ENCODE measurements around the gene TBC1D10B.
"Not testable (repeated sequence)": the region's sequence is repeated elsewhere in the genome, so short reads cannot be mapped to it uniquely, and the experiment has no call there.

The TBC1D10B gene

DNA sequence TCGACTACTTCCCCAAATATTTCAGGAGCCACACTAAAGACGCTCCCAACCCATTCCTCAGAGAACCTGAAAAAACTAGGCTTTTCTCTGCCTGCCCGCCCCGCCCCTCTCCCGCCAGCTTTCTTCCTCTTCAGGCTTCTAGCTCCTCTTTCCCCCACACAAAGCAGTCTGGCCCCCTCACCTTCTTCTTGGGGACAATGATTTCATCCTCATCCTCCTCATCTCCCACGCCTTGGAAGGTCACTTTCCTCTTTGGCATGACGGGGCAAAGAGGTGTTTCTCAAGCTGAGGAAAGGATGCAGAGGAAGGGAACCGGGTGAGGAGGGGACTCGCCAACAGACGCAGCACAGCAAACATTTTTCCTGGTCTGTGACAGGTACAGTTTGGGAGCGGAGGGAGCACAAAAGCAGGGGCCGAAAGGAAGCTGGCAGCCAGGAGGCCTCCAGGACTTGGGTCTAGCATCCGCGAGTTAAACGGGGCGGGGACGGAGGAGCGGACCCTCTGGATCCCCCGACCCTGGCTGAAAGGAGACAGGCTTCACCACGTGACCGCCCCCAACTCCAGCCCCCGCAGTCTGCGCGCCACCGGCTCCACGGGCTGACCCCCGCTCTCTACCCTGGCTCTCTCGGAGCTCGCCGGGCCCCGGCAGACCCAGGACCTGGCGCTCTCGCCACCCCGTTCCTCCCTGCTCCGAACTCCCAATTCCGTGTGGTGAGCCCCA is 15.7 kb downstream of the TBC1D10B start:
- DNase-seq = no peak

- DNase-seq = no peak
Measured at GRCh38 chr16:30353438-30354129, 16.7 kb downstream of the TBC1D10B start.

DNA sequence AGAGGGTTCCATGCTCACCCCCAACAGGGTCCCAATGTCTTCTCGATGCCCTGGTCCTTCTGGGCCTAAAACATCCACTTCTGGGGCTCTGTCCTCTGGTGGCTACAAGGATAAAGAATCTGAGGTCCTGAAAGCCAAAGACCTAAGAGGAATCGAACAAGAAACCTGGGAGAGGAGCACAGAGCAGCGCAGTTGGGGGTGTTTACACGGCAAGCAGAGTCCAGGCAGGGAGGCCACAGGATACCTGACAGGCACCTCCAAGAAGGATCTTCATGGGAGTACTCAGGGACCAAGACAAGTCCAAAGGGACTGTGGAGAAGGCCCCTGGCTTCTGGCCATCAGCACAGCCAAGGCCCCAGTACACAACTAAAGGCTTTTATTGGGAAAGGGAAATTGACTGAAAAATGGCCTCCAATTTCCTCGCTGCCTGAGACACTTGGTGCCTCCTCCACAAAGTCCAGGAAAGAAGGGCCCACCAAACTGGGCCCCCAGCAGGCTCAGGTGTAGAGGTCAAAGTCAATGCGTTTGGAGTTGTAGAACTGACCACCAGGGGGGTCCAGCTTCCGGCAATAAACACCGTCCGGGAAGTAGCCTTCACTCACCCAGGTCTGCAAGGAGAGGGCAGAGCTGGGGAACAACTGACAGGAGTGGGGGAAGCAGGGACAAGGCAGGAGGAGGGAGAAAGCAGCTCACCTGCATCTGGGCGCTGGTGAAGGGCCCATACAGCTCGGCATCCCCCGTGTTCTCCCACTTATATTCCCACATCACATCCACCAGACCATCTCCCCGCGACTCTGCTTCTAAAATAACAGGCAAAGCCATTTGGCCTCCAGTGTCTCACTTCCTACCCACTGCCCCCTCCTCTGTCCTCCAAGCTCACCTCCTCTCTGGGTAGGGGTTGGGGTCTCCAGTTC is 17.5 kb downstream of the TBC1D10B start:
- DNase-seq = no peak

GRCh38 chr16:30351586-30352419 is 18.5 kb downstream of the TBC1D10B start:
- no peak for DNase-seq

GRCh38 chr16:30351001-30351441 is 19.3 kb downstream of the TBC1D10B start:
- DNase-seq = no peak

DNA sequence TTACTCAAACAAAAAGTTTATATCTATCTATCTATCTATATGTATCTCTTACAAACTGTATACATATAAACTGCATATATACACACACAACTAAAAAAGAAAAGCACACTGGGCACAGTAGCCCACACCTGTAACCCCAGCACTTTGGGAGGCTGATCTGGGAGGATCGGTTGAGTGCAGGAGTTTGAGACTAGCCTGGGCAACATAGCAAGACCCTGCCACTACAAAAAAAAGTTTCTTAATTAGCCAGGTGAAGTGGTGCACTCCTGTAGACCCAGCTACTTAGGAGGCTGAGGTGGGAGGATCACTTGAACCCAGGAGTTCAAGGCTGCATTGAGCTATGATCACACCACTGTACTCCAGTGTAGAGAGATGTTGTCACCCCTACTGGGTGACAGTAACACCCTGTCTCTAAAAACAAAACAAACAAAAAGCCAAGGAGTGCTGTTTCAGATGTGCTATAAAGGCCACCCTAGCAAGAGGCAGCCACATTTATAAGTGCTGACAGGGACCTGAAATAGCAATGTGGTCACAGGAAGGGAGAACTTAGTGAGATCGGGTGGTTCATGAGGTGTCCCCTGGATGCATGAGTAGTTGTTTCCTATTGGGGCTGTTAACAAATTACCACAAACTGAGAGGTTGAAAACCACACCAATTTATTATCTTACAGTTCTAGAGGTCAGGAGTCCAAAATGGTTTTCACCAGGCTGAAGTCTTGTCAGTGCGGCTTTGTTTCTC is 20.0 kb downstream of the TBC1D10B start:
- DNase-seq = peak; percentile 63

DNA sequence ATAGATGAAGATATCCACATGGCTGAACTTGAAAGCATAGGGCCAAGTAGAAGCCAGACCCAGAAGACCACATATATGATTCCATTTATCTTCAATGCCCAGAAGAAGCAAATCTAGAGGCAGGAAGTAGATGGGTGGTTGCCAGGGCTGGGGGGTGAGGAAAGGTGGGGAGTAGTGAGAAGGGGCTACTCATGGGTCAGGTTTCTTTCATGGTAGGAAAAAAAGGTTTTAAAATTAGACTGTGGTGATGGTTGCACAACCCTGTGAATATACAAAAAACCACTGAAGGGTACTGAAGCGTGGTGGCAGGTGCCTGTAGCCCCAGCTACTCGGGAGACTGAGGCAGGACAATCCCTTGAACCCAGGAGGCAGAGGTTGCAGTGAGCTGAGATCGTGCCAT is 20.6 kb downstream of the TBC1D10B start:
- DNase-seq = peak; percentile 54

- no peak for DNase-seq
Measured at GRCh38 chr16:30348929-30349328, 21.4 kb downstream of the TBC1D10B start.

DNA sequence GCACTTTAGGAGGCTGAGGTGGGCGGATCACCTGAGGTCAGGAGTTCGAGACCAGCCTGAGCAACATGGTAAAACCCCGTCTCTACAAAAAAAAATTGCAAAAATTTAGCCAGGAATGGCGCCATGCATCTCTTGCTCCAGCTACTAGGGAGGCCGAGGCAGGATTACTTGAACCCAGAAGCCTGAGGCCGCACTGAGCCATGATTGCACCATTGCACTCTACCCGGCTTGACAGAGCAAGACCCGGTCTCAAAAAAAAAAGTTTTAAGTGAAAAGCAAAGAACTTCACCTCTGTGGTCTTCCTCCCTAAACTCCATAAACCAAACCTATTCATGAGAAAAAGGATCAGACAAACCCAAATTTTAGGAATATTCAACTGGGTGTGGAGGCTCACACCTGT is 22.2 kb downstream of the TBC1D10B start:
- DNase-seq = no peak

DNA sequence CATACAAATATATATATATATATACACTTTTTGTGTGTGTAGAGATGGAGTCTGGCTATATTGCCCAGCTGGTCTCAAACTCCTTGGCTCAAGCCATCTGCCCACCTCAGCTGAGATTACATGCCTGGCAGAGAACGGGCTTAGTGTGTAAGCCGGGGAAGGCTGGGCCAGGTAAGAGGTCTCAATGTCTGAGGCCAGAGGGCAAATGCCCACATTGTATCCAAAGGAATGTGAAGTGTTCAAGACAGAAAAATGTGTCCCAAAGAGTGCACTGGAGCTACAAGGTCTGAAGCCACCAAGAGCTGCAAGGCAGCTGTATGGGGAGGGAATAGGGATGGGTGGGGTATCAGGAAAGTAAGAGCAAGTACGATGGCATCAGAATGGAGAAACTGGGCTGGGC is 24.0 kb downstream of the TBC1D10B start:
- DNase-seq = no peak

- not testable (repeated sequence) for DNase-seq
Measured at GRCh38 chr16:30343491-30343820, 26.8 kb downstream of the TBC1D10B start.

DNA sequence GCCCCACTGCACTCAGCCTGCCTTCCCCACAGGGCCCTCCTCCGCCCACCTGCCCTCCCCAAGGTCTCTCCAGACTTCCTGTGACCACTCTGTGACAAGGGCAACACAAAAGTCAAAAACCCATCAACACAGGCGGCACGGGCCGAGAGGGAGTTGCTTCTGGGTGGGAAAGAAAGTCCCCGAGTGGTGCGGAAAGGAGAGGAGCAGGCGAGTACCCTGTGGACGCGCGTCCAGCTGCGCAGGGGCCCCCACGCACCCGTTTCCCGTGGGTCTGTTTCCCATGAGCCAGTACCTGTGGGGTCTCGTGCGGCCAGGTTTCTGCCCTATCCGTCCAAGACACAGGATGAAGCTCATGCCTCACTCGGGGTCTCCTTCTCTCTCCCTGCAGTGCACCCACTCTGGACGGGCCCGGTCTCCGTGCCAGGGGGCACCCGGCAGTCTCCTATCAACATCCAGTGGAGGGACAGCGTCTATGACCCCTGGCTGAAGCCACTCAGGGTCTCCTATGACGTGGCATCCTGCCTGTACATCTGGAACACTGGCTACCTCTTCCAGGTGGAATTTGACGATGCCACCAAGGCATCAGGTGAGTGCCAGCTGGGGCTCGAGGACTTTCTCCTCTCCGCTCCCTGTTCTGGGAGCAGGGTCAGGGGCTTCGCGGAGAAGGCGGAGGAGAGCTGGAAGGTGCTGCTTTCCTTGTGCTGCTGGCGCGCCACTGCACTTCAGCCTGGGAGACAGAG is 27.4 kb downstream of the TBC1D10B start:
- no peak for DNase-seq

- DNase-seq = not testable (repeated sequence)
Measured at GRCh38 chr16:30341971-30342370, 28.3 kb downstream of the TBC1D10B start.

DNA sequence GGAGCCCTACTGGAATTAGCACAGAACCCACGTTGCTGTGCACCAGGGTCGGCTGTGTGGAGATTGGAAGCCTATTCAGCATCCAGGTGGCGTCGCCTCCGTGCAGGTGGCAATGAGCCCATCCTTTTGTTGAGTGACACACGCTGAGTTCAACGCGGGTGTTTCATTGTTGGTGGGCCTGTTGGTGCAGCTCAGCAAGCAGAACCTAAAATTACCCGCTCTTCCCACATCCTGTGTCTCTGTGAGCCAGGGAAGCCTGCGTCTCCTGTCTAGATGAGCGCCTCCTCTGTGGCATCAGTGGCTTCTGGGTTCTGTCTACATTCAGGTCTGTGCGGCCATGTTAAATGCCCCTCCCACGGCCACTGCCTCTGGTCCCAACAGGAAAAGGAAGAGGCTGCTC is 29.7 kb downstream of the TBC1D10B start:
- no peak for DNase-seq

- not testable (repeated sequence) for DNase-seq
Measured at GRCh38 chr16:30338715-30339114, 31.6 kb downstream of the TBC1D10B start.

GRCh38 chr16:30337964-30338357 is 32.3 kb downstream of the TBC1D10B start:
- DNase-seq = not testable (repeated sequence)

- no peak for DNase-seq
Measured at GRCh38 chr16:30335598-30336474, 34.5 kb downstream of the TBC1D10B start.

DNA sequence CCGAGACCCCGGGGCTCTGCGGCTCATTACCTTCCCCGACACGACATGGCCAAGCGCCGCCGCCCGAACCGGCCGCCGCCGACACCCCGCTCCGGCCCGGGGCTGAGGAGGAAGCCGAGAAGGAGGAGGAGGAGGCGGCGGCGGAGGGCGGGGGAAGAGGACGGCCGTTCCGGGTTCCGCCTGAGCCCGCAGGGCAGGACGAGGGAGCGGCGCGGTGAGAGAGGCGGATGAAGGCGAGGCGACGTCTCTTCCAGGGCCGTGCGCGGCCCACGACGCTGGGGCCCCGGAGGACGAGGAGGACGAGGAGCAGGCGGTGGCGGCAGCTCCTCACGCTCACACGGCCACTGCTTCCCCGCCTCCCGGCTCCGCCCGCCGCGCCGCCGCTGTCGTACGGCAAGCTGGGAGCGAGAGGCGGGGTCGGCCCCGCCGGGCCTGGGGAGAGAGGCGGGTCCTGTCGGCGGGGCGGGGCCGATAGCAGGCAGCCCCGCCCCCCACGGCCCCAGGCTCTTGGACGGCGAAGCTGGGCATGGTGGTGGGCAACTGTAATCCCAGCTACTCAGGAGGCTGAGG is 35.2 kb downstream of the TBC1D10B start:
- DNase-seq = peak; percentile 80

DNA sequence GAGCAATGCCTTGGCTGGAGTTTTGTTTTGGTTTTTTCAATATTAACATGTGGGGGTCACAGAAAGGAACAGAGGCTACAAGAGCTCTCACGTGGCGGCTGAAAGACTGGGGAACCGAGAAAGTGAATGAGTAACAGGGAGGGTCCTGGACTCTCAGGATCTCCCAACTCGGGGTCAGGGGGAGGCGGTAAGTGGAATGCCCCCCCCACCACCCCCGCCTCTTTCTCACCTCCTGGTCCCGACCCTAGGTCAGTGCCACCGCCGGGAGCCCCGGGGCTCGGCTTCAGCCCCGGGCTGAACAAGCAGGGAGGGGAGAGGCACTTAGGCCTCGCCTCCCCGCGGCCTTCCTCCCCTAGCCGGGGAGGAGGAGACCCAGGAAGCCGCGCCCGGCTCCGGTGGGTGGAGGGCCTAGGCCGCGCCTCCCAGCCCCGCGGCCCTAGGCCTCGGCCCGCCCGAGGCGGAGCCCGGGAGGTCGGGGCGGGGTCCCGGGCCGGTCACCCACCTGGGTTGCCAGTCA is 35.8 kb downstream of the TBC1D10B start:
- peak; percentile 73 for DNase-seq
